Esophagus muscularis mucosa (tissue), 4 donors: ENCODE data around the gene IQGAP1. TPM values are rescaled to one million over a fixed set of nuclear protein-coding genes. Genes with fewer than 3 reads are reported as not detected.

Experiments used
- DNase-seq: peaks from one replicate; pipeline ENCODE4 v3.0.0-alpha.2; 2017; ENCODE audit errors: extremely low spot score
- H3K27ac ChIP-seq, 4 donors: fragments of 200-600 bp; sonication (generic); replicated peaks in 1 of 4; 1 replicate in 3 of 4; 2 replicates in 1 of 4; pipeline ENCODE4 v1.5.1; 2016 to 2019; ENCODE audit warnings: mild to moderate bottlenecking in 1 of 4
- H3K27me3 ChIP-seq, 4 donors: fragments of 200-600 bp; sonication (generic); one replicate each; pipeline versions ENCODE4 v1.5.1 to v1.6.0; 2016 to 2019
- H3K36me3 ChIP-seq, 4 donors: fragments of 200-600 bp; sonication (generic); one replicate each; pipeline ENCODE4 v1.5.1; 2016 to 2019
- H3K4me1 ChIP-seq, 4 donors: fragments of 200-600 bp; sonication (generic); one replicate each; pipeline ENCODE4 v1.5.1; 2016 to 2019
- H3K4me3 ChIP-seq, 4 donors: fragments of 200-600 bp; sonication (generic); 1 replicate in 2 of 4; 2 replicates in 2 of 4; pipeline ENCODE4 v1.5.1; 2016 to 2019; ENCODE audit warnings: mild to moderate bottlenecking in 4 of 4, moderate library complexity in 1 of 4
- H3K9me3 ChIP-seq, 4 donors: fragments of 200-600 bp; sonication (generic); 1 replicate in 3 of 4; 2 replicates in 1 of 4; pipeline ENCODE4 v1.5.1; 2016 to 2019
- EP300 ChIP-seq: sonication (generic); formaldehyde crosslinking; IDR thresholded peaks from one replicate; pipeline ENCODE4 v1.6.1; 2017; ENCODE audit warnings: antibody characterized with exemption
- POLR2A ChIP-seq: fragments of 450-650 bp; IDR thresholded peaks from one replicate; pipeline ENCODE4 v1.6.1; 2017; ENCODE audit warnings: antibody characterized with exemption, moderate library complexity, mild to moderate bottlenecking, low read depth
- POLR2AphosphoS5 ChIP-seq, 2 donors: sonication (generic); formaldehyde crosslinking; IDR thresholded peaks; one replicate each; pipeline ENCODE4 v1.6.1; 2017; ENCODE audit warnings: antibody characterized with exemption in 2 of 2
- WGBS: methylation state at CpG from one replicate; pipeline ENCODE4 v1.1.5; 2018; 5-methylcytosine and 5-hydroxymethylcytosine counted together
- intact Hi-C: fragments of 100-400 bp; cut with DNase I; formaldehyde crosslinking; loops from one replicate; pipeline ENCODE4 v1.15.1; 2023
- total RNA-seq, 4 donors: library from RNA; depleted of rRNA; stranded (reverse); fragments of >200 nt; gene quantifications; one replicate each; pipeline versions ENCODE4 v1.1.0 to v1.2.1, GENCODE V29; 2016
- TF ChIP-seq, protein P1 (sequence below), 3 experiments: fragments of 200-600 bp in 2 of 3; fragments of 450-650 bp in 1 of 3; sonication (generic) in 2 of 3; IDR thresholded peaks; one replicate each; pipeline ENCODE4 v1.5.1; 2017 to 2019; ENCODE audit warnings: antibody characterized with exemption in 3 of 3, mild to moderate bottlenecking in 2 of 3, moderate library complexity in 1 of 3

The IQGAP1 gene
- total RNA-seq, 4 donors from 2014 or later = 212 to 293 (median 251) TPM

DNA sequence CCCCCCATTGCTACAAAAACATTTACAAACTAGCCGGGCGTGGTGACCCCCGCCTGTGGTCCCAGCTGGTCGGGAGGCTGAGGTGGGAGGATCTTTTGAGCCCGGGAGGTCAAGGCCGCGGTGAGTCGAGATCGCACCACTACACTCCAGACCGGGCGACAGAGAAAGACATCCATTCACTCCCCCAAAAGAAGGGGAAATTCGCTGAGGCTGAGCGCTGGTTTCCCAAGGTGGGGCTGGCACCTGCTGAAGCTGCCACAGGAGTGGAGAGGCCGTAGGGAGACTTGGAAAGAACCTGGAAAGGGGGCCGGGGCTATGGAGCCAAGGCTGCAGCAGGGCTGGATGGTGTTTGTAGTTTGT lies 140.9 kb downstream of the IQGAP1 start:
- no peaks in the 10 kb centered on the region for H3K27me3 ChIP-seq
- intact Hi-C loops = no loop called here
- H3K4me3 ChIP-seq = peak overlapping the region; percentile 84 to 93 (median 90)
- H3K27ac ChIP-seq = peak overlapping the region; percentile 92 to 95 (median 94)
- no peak for DNase-seq
- 63% methylated on average over 9 of the region's 15 CpGs for WGBS
- H3K36me3 ChIP-seq = no peaks in the 10 kb centered on the region
- H3K4me1 ChIP-seq = peaks cover 31 to 44% (median 39%) of the 10 kb centered on the region in 4 donors
- TF ChIP-seq POLR2AphosphoS5 (IDR thresholded peaks at IDR 0.05) (no peak), POLR2A (no peak), EP300 (no peak)
- TF ChIP-seq, protein P1, sequence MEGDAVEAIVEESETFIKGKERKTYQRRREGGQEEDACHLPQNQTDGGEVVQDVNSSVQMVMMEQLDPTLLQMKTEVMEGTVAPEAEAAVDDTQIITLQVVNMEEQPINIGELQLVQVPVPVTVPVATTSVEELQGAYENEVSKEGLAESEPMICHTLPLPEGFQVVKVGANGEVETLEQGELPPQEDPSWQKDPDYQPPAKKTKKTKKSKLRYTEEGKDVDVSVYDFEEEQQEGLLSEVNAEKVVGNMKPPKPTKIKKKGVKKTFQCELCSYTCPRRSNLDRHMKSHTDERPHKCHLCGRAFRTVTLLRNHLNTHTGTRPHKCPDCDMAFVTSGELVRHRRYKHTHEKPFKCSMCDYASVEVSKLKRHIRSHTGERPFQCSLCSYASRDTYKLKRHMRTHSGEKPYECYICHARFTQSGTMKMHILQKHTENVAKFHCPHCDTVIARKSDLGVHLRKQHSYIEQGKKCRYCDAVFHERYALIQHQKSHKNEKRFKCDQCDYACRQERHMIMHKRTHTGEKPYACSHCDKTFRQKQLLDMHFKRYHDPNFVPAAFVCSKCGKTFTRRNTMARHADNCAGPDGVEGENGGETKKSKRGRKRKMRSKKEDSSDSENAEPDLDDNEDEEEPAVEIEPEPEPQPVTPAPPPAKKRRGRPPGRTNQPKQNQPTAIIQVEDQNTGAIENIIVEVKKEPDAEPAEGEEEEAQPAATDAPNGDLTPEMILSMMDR (IDR thresholded peaks at IDR 0.05) = no peak
- H3K9me3 ChIP-seq = no peaks in the 10 kb centered on the region

DNA sequence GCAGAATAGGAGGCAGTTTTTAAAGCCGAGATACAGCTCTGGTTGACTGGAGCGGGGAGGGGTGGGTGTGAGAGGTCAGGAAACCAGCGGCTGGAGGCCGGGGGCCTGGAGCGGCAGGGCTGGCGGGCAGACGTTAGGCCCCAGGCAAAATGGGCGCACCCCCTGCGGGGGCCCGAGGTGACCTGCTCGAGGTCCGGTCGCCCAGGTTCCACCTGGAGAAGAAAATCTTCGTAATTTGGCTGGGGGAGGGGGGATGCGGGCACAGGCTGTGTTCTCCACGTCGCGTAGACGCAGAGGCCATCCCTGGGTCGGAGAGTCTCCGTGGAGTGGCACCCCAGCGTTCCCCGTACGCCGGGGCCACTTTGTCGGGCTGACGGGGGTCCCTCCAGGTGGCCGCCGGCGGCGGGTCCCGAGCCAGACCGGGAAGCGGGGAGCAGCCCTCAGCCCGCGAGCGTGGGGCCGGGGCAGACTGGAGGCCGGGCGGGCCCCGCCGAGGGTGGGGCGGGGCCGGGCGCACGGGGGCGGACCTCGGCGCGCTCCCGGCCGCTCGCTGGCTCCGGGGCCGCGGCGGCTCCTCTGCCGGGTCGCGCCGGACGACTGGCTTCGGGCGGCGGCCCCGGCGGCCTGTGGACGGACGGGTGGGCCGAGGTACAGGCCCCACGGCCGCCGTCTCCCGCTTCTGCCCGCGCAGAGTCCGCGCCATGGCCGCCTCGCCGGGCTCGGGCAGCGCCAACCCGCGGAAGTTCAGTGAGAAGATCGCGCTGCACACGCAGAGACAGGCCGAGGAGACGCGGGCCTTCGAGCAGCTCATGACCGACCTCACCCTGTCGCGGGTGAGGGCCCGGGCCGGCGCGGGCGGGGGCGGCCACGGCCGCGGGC lies 141.6 kb downstream of the IQGAP1 start, which contains the start of gene CRTC3:
Gene CRTC3, plus strand, starts transcription at position 553 of the 879 bp plus-strand sequence. Its CDS starts 149 bp downstream, at position 702.
- Histone ChIP-seq H3K4me3 (peak within 1 kb of the TSS; percentile 84 to 93 (median 90)), H3K36me3 (no peaks in the 10 kb centered on the region), H3K27ac (peak within 1 kb of the TSS; percentile 92 to 95 (median 94)), H3K27me3 (no peaks in the 10 kb centered on the region), H3K9me3 (no peaks in the 10 kb centered on the region), H3K4me1 (peaks cover 37 to 50% (median 46%) of the 10 kb centered on the region in 4 donors)
- WGBS = 6% methylated on average over 5 of the region's 104 CpGs
- TF ChIP-seq POLR2AphosphoS5 (IDR thresholded peaks at IDR 0.05) = peak in 1 of 2 donors; percentile 70
- TF ChIP-seq, protein P1 (IDR thresholded peaks at IDR 0.05) = no peak
- no peak for DNase-seq
- intact Hi-C loops = loop anchor here (5.0 kb wide), 1 partner anchor 68 kb away; no protein-coding TSS in a partner anchor

DNA sequence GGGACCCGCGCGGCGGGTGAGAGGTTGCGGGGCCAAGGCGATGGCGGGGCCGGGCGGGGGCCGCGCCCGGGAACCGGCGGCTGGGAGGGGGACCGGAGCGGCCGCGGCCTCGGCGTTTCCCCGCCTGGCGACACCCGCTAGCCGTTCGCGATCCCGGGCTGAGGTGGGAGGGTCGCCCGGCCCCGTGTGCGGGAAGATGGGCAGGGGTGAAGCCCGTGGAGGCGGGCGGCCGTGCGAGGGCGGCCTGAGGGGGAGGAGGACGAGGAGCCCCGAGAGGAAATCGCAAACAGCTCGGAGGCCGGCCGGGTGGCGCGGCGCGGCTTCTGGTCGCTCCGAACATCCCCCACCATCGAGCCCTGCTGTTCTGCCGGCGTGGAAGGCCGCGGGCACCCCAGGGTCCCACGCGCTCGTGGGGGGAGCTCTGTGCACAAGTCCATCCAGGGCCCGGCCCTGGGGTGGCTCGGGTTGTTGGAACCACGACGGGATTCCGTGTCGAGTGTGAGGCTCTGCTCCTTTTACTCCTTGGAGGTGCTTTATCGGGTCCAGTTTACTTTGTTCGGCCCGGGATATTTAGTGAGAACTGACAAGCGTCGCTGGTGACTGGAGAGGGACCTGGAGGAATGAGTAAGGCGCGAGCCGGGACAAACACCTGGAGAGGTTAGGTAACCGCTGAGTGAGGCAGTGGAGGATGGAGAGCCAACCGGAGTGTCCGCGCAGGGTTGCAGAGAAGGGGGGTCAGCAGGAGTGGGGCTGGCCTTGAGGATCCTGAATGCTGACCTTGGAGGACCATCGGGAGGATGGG lies 142.4 kb downstream of the IQGAP1 start:
- Histone ChIP-seq H3K27me3 (no peaks in the 10 kb centered on the region), H3K4me1 (peaks cover 46 to 59% (median 54%) of the 10 kb centered on the region in 4 donors), H3K9me3 (no peaks in the 10 kb centered on the region), H3K36me3 (no peaks in the 10 kb centered on the region), H3K4me3 (peak overlapping the region; percentile 84 to 93 (median 90)), H3K27ac (peak overlapping the region; percentile 92 to 95 (median 94))
- DNase-seq = no peak
- TF ChIP-seq POLR2AphosphoS5 (IDR thresholded peaks at IDR 0.05) = peak; percentile 20 to 56
- TF ChIP-seq POLR2A = no peak
- TF ChIP-seq, protein P1 (IDR thresholded peaks at IDR 0.05) = no peak
- no peak for TF ChIP-seq EP300
- intact Hi-C loops = loop anchor here (5.0 kb wide), 1 partner anchor 67 kb away; no protein-coding TSS in a partner anchor
- under 1% methylated on average over 36 of the region's 76 CpGs for WGBS

DNA sequence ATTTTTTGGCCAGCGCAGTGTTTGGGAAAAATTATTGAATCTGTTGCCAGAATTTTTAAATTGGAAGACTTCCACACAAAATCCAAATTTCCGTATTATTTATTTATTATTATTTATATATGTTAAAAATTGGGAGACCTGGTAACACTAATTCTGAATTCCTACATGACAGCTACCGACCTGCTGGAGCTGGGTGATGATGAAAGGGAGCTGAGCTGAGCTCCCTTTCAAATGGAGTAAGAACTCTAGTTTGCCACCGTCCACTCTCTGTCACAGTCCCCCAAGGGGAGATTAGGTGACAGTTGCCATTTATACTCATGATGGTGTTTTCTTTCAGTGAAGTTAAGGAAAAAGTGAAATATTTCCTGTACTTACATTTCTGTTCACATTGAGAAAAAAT lies 143.1 kb downstream of the IQGAP1 start:
- Histone ChIP-seq H3K4me3 (peak overlapping the region; percentile 84 to 93 (median 90)), H3K9me3 (no peaks in the 10 kb centered on the region), H3K27me3 (no peaks in the 10 kb centered on the region), H3K27ac (peak overlapping the region; percentile 92 to 95 (median 94)), H3K36me3 (no peaks in the 10 kb centered on the region), H3K4me1 (peaks cover 52 to 66% (median 61%) of the 10 kb centered on the region in 4 donors)
- intact Hi-C loops = loop anchor here (5.0 kb wide), 1 partner anchor 66 kb away; no protein-coding TSS in a partner anchor
- no peak for TF ChIP-seq POLR2A
- TF ChIP-seq EP300 = no peak
- TF ChIP-seq, protein P1 (IDR thresholded peaks at IDR 0.05) = no peak
- TF ChIP-seq POLR2AphosphoS5 (IDR thresholded peaks at IDR 0.05) = no peak
- WGBS = 21% methylated on average over 4 of the region's 4 CpGs
- no peak for DNase-seq
